GM18861 (cell line): ENCODE data around the gene KIF5C.

Experiments
- ATAC-seq: cut with Tn5 transposase; IDR thresholded peaks from one replicate; pipeline ENCODE4 v1.9.1; 2021; ENCODE audit not compliant: unreplicated experiment

KIF5C gene

DNA sequence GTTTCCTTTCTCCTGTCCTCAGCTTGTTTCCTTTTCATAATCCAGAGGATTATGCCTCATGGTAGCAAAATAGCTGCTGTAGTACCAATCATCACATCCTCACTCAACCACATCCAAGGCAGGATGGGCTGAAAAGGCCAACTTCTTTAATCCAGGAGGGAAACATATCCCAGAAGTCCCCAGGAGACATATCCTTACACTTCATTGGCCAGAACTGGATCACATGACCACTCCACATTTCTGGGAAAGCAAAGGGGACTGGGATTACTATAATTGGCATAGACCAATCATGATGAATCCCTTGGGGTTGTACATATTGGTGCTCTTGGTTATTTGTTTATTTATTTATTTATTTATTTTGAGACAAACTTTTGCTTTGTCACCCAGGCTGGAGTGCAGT, 109.4 kb downstream of the KIF5C start:
- ATAC-seq: no peak

DNA sequence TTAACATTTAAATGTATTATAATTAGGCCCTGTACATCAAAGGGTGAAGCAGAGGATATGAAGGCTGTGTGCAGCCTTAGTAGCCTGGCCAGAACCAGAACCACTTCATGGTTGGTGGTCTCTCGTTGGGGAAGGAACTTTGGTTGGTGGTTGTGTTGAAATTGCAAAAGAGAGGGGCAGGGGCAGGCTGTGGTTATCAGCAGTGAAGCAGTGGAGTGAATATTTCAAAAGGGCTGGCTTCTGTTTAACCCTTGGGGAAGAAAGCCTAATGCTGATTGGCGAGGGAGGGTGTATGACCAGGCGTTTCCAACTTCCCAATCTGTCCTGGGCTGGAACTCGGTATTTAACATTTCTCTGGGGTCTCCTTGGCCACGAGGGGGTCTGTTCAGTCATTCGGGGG, 112.3 kb downstream of the KIF5C start:
- no peak for ATAC-seq

DNA sequence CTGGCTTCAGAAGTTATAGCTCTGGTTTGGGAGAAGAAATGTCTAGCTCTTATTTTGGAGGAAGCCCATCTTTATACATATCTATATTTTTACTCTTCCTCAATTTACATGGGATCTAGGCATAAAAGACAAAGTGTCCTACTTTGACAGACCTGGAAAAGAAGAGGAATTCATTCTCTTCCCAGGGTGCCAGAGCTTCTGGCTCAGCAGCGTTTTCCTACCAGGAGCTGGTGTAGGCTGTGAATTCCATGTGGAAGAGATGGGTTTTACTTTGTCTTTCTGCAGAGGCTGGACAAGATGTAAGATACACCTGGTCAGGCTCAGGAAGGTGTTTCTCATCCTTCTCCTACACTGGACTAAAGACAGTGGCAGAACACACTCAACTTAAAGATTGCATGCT, 113.3 kb downstream of the KIF5C start:
- no peak for ATAC-seq

DNA sequence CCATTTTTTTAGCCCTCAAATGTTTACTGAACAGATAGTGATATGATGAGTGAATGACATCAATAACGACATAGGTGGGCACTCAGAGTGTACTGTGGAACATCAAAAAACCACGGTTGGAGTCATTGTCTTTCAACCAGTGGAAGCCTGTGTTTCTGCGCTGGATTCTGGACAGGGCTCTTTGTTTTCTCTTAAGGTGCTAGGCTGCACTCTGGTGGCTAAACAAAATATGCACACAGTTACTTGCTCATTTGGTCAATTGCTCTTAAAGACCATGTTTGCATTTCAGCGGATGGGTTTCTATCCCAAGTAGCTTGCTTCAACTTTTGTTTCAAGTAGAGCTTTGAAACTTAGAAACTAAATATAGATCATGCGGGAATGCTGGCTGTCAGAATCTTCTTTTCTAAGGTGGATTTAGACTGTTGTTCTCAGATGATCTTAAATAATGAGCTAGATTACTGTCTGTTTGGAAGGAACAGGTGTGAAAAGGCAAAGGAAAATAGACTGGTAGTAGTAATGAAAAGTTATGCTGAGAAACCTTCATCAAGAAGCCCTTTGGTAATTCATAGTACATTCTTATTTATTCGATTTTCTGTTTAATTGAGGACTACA, 115.0 kb downstream of the KIF5C start:
- ATAC-seq: peak; percentile 84

DNA sequence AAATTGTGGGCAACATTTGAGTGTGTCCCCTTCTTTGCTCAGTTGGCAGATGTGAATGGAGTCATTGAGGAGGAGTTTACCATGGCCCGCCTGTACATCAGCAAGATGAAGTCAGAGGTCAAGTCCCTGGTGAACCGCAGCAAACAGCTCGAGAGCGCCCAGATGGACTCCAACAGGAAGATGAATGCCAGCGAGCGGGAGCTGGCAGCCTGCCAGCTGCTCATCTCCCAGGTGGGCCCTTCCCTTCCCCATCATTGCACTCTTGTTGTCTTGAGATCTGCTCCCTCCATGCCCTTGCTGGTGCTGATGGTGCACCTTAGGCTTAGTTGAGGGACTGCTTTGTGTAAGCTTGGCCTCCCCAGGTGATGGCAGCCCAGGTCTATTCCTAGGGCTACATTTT, 115.9 kb downstream of the KIF5C start:
- no peak for ATAC-seq

DNA sequence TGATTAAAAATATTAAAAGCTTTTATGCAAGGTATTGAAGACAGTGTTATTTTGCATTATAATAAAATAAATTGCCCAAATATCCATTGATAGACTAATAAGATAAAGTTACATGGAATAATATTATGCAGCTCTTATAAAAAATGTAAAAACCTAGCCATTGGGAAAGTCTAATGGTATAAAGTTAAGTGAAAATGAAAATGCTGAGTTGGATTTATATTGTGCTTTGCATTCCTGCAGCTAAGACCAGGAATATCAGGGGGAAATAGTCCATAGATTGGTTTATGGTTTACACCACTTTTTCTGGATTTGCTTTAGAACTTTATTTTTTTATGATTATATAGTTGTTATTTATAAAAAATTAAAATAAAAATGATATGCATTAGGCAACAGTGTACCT, 117.4 kb downstream of the KIF5C start:
- ATAC-seq: no peak

DNA sequence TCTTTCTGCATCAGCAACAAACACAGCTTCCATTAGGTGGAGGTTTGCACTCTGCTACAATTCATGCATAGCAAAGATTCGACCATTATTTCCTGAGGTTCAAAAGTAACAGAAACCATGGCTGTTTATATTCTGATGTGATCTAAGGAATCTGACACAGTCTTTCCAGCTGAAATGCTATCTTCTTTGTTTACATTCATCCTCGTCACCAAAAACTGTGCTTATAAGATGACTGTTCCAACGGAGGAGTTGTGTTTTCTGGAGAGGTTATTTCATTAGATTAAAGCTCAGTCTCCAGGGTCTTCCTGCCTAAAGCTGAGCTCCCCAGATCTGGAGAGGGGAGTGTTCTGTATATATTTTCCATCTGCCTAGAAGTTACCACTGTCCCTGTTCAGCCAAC, 118.3 kb downstream of the KIF5C start:
- no peak for ATAC-seq

DNA sequence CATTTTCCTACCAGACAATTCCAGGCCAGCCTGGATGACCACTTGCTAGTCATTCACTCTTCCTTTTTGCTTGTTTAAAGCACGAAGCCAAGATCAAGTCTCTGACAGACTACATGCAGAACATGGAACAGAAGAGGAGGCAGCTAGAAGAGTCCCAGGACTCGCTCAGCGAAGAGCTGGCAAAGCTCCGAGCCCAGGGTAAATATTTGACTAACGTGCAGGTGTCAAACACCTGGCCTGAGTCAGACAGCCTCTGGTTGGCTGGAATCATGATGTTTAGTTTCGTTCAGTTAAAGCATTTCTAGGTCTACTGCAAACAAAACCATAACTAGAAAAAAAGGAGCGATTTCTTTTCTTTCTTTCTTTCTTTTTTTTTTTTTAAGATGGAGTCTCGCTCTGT, 119.3 kb downstream of the KIF5C start:
- no peak for ATAC-seq

DNA sequence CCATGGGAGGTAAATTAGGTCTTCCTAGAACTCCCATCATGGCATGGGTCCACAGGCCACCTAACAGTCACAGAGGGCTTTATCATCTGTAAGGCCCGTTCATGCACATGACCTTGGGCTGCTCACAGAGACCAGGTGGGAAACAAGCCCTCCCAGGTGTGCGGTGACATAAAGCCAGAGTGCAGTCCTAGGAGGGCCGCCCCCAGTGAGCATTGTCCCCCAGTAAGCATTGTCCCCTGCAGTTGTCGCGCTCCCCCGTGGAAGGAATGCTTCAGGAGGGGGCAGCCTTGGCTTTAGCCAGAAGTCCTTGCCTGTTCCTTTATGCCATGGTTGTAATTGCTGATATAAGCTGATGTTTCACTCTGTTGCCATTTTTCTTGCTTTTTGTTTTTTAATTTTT, 121.8 kb downstream of the KIF5C start:
- no peak for ATAC-seq

DNA sequence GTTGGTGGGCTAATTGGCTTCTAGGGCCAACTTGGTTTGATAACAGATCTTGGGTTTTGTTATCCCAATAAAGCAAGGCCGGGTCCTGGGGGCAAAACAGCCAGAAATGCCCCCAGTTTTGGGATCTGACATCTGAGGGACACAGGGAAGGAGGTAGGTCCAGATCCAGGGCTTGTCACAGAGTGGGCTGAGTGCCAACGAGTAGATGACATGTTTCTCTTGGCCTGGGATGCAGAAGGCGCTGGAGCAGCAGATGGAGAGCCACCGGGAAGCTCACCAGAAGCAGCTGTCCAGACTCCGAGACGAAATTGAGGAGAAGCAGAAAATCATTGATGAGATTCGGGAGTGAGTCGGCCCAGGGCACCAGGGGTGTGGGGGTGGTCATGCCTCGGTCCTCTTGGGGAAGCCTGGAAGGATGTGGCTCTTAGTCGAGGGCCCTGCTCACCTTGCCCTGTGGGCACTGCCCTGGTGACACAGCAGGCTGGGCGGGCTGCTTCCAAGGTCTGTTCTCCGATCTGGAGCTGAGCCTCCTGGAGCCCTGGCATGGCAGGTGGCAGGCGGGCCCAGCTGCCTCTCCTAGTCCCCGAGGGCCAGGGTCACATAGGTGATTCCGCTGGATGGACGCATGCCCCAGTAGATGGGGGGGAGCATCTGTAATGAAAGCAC, 123.3 kb downstream of the KIF5C start:
- ATAC-seq: no peak

DNA sequence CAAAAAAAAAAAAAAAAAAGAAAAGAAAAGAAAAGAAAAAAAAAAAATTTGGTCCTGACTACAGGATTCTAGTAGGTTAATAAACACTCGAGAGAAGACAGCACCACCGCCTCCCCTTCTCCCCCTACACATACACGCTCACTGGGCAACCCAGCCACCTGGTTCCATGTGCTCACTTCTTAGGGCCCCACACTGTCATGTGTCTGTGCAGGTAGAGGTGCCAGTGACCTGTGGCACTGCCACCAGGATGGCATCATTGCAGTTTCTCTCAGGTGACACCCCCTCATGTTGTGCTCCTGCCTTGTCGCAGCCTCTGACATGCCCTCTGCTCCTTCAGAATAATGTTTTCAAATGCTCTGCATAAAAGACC, 123.8 kb downstream of the KIF5C start:
- ATAC-seq: no peak

DNA sequence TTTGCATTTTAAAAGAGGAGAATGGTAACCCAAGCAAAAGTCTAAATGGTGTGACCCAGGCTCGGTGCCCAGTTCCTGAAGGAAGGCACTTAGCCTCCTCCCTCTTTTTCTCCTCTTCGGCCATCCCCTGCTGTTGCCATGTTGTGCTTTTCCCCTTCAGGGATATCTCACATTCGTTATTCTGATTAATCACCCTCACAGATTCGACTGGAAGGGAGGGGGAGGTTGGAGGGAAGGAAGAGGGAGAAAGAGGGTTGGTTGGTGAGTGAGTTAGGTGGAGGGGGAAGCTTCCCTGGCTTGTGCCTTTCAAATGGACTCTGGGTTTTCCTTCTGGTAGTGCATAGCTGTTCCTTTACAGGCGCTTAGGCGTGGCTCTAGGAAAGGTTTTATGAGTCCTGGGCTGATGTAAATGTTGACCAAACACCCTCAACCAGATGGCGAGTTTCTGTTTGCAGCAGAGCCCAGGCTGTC, 124.5 kb downstream of the KIF5C start:
- ATAC-seq: no peak

DNA sequence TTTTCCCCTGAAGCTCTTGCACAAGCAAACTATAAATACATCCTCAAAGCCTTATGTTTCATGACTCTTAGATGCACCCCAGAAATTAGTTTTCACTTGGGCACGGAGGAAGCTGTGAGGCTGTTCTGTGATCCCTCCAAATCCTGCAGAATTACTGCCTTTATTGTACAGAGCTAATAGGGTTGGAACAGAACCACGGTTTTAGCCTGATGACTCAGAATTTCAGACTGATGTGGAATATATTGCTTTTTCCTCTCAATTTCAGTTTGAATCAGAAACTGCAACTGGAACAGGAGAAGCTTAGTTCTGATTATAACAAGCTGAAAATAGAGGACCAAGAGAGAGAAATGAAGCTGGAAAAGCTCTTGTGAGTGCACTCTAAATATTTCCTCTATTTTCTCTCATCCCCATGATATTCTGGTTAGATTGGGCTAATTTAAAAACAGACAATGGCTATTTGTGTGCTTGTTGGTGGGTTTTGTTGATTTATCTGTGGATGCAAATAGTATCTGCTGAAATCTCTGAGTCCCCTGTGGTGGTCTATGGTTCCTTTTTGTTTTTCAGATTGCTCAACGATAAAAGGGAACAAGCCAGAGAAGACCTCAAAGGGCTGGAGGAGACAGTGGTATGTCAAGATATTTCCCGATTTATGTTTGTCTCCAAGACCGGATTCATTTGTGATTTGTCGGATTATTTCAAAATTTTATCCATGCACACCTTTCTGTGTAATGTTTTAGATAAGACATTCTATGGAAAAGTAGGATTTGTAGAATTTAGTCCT, 125.3 kb downstream of the KIF5C start:
- no peak for ATAC-seq

DNA sequence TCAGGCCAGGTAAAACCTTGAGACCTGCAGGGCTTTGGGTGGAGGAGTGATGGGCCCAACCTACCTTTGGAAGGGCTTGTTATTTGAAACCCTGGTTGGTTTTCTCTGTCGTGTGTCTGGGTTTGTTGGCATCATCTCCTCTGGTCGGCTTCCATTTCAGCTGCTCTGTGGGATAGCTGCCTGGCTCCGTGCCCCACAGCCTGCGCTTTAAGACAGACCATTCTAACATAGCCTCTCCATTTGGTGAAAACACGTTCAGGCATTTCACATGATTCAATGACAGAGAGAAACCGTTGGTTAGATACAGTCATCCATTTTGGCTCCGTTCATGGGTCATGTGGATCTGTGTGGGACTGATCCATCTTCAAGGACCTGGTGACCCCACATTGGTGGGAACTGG, 126.5 kb downstream of the KIF5C start:
- ATAC-seq: no peak

DNA sequence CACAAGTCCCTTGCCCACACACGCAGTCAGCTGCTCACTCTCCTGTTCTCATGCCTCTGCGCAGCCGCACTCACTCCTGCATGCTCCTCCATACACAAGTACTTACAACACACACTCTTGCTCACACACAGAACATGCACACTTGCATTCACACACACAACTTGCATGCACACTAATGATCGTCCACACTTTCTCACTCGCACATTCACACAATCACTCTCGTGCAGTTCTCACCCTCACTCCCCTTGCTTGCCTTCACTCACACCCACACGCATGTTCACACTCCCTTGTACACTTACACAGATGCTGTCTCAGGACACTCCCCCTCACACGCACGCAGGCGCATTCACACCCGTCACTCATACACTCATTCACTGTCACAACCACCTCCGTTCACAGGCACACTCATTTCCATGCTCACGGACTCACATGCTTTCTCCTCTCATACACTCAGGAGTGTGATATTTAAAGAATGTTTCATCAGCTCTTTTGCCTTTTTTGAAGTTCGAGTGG, 127.4 kb downstream of the KIF5C start:
- ATAC-seq: no peak

DNA sequence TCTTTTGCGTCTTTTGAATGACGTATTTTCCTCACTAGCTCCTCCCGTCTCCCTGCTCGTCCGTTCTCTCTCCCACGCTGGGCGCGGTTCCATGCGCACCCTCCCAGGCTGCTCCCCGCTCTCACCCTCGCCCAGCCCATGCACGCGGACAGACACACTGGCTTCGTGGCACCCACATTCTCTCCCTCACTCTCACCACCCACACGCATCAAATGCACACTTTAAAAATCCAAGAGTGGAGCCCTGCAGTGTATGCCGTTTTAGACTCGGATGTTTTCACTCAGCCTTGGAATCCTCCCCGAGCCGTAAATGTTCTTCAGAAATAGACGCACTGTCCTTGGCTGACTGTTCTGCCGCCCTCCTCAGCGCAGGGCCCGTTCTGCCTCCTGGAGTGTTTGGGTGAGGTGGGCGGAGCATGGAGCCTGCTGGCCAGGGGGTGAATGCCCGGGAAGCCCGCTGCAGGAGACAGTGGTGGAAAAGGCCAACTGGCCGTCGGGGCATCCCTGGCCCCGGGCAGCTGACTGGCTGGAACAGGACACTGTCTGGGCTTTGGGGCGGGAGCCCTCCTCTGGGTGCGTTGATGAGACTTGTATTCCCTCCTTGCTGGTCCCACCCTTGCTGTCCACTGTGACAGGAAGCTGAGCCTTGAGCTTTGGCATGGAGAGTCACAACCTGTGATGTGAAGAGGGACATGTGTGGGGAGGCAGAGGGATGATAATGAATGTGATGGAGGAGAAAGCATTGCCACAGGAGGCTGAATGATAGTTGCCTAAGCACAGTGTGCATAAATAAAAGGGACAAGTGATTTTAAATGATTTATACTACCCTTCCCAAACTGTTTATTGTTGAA, 128.1 kb downstream of the KIF5C start:
- no peak for ATAC-seq

DNA sequence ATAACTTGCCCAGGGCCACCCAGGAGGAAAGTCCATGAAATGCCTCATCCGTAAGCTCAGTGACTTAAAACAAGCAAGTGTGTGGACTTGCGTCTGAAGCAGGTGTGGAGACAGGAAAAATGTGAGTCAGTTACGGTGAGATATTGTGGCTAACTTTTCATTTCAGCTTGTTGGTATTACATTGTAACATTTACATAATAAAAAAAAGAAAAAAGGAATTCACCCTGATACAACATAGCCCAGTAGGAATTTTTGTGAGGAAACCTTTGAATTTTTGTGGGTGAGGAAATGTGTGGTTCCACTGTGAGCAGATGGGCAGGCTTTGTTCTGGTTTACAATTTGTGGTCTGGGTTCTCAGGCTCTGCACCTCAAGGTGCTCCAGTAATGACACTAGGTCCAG, 129.8 kb downstream of the KIF5C start:
- no peak for ATAC-seq

DNA sequence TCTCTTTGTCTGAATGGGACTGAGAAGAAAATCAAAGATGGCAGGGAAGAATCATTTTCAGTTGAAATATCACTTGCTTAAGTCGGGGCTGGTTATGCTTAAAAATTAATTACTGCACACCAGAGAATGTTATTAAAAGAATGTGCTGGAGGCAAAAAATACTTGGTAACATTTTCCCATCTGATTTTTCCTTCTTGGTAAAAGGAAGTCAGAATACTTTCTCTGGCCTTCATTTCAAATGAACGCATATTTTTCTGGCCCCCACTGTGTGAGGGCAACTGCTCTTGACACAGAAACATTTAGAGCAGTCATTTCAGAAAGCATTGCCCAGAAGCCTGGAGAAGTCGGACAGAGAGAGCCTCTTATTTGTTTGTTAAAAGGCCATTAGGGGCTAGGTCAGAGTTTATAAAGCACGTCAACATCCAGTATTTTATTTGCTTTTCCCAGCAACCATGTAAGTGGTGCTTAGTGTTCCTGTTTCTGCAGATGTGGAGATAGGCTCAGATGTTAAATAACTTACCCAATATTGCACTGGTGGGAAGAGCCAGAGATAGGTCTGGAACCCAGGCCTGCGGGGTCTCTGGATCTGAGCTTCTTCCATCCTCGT, 130.5 kb downstream of the KIF5C start:
- ATAC-seq: no peak

DNA sequence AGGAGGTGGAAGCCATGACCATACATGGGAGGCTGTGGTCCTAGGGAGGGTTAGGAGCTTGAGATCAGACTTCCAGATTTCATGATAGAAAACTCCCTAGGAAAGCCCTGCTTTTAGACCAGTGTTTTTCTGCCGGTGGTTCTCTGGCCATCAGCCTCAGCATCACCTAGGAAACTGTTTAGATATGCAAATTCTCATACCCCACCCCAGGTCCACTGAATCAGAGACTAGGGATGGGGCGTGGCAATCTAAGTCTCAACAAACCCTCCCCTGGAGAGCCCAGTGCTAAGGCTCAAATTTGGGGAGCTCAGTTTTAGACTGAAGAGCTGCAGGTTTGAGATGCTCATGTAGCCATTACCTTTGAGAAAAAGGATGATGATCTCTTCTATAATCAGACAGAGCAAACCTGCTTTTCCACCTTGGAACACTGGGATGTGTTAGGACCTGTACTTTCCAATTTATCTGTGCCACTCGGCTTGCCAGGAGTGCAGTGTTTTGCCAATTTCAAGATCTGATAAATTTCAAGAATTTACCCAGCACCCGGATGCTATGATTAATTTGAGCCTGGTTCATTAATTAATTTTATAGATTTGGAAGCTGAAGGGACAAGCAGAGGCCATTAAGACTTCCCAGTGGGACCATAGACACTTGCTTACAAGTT, 132.0 kb downstream of the KIF5C start:
- ATAC-seq: no peak

DNA sequence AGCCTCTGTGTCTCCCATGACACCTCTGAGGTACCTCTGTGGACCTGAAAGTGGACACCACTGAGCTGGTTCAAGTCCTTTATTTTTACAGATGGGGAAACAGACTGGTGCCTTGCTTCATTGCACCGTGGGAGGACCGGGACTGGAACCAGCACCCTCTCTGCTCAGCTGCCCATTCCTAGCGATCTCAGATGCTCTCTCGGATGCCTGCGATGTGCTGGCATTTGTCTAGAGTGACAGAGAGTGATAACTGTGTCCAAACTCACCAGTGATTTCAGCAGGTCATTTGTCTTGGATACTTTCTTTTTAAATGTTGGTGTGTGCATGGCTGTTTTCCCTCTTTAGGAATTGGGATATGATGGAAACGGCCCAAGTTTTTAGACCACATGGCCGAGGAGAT, 133.4 kb downstream of the KIF5C start:
- ATAC-seq: no peak
